ENCODE measurements around the gene CFAP46.
"Not testable (repeated sequence)": the region's sequence is repeated elsewhere in the genome, so short reads cannot be mapped to it uniquely, and the experiment has no call there.

CFAP46 gene

DNA sequence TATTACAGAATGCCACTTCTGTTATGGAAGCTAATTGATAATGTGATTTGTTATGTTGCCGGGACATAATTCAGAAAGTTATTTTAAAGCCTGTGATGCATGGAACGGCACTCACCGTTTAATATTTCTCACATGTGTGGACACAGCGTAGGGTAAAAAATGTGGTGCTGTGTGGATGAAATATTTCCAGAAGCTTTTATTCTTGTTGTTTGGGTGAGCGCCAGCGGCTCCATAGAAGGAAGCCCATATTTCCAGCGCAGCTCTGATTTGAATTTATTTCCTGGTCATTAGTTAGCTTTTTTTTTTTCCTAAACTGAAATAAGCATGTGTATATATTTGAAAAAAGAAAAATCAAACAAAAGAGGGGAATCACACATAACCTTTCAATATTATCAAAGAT, 136.3 kb downstream of the CFAP46 start:
- DNase-seq (ENCODE audit: low read depth): no peak

DNA sequence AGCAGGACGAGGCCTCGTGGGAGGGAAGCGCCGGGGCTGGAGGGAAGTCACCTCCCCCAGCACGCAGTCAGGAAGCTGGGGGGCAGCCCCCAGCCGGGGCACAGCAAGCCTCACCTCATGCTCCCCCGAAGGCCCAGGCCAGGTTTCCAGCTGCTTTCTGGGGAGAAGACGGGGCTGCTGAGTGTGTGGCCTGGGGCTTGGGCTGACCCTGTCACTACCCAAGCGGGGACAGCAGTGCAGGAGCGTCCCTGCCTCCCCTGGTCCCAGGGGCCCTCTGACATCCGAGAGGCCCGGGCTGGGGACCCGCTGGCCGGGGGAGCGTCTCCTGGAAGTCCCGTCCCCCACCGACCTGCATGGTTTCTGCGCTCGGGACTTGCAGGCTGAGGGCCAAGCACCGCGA, 136.8 kb downstream of the CFAP46 start:
- no peak overlapping the region for H3K4me3 ChIP-seq (ENCODE audit: low read depth, low read length)
- no peak for DNase-seq (ENCODE audit: low read depth)

More for the DNA sequence above, 136.3 kb downstream of the CFAP46 start:
- no peak overlapping the region for H3K4me3 ChIP-seq (ENCODE audit: low read depth, low read length)

DNA sequence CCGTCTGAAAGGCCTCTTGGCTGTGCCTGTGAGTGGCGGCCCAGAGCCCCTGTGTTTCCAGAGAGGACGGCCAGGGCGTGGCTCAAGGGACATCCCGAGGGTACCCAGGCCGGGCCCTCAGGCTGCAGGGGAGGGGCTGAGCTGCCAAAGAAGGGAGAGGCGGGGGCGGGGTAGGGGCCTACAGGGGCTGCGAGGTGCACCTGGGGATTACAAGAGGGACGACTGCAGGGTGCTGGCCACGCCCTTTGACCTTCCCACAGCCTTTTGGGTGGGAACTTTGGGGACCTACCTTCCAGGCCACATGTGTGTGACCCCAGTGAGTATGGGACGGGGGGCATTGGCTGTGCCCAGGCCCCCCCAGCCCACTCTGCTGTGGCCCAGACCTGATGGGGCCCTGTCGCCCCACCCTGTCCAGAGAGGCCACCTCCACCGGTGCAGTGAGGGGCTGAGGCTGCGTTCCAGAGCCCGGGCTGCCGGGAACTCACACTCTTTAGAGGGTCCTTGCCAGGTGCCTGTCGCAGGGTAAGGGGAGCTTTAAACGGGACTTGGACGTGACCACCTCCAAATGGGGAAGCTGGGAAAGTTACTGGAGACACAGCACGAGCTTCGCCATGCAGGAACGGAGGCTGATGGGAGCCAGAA, 137.5 kb downstream of the CFAP46 start:
- no peak for DNase-seq (ENCODE audit: low read depth)
- H3K4me3 ChIP-seq (ENCODE audit: low read depth, low read length): no peak overlapping the region

DNA sequence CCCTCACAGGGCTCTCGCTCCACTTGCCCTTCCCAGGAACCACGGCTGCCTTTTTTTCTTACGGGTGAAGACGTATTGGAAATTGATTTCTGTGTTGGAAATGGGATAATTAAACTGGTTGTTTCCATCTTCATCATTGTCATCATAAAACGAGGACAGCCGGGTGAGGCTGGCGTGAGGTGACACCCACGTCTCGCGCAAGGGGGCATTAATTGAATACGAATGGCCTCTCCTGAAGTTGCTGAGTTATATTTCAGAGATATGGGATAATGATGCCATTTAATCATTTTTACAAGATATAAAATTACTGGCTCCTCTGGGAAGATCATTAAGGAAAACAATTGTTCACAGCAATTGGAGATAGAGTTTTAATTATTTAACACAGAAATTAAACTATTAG, 138.1 kb downstream of the CFAP46 start:
- no peak for DNase-seq (ENCODE audit: low read depth)
- no peak overlapping the region for H3K4me3 ChIP-seq (ENCODE audit: low read depth, low read length)

DNA sequence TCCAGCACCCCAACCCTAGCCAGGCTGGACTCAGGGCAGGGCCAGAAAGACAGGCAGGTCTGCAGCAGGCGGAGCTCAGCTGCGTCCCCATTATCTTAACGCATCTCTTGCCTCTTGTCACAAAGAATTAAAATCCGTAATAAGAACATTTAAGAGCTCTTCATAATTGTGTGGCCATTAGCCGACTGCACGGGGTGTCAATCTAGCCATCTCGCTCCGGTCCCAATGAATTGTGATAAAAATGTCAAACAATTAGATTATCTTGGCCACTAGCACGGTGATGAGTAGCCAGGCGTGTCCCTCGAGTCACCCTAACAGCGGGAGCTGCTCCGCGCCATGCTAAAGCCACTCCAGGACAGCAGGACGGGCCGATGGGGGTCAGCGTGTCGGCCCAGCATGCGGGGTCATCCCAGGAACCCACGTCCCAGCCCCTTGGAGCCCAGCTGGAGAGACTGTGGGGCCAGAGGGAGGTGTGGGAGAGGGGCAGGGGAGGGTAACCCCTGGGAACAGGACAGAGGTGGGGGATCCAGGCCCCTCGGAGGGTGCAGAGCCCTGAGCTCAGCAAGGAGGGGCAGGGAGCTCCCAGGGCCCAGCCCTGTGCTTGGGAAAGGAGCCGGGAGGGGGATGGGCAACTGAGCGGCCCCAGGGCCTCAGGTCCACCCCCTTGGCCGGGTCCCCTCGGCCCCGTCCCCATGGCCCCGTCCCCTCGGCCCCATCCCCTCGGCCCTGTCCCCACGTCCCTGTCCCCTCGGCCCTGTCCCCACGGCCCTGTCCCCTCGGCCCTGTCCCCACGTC, 138.8 kb downstream of the CFAP46 start:
- H3K4me3 ChIP-seq (ENCODE audit: low read depth, low read length): no peak overlapping the region
- no peak for DNase-seq (ENCODE audit: low read depth)

DNA sequence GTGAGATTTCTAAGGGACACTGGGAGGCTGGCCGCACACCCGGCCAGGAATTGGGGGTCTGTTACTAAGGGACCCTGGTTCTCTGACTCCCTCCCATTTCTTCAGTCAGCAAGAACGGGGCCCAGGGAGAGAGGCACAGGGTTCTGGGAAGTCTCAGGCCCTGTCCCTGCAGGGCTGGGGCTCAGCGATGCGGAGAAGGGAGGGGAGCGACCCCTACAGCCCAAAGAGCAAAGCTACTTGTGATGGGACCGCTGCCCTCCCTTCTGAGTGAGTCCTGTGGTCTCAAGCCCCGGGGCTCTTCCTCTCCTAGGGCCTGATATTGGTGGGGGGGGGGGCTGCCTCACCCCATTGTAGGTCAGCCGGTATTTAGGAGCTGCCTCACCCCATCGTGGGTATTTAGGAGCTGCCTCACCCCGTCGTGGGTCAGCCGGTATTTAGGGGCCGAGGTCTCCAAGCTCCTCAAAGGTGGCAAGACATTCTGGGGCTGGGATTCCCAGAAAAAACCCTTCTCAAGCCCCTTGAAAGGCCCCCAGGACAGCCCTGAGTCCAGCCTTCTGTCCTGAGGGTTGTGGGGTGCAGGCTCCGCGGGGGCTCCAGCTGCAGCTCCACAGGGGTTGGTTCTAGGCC, 139.6 kb downstream of the CFAP46 start:
- no peak overlapping the region for H3K4me3 ChIP-seq (ENCODE audit: low read depth, low read length)
- DNase-seq (ENCODE audit: low read depth): no peak

DNA sequence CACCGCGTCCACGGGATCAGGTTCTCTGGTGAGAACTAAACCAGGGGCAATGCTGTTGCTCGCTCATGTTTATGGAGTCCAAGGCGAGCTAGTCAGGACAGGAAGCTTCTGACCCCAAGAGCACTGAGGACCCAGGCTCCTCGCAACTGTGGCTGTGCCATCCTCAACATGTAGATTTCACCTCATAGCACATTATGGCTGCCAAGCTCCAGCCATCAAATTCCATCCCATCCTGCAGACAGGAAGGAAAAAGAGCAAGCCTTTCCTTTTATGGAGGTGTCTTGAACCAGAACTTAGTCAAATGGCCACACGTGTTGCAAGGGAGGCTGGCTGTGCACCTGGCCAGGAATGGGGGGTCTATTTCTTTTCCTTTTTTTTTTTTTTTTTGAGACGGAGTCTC, 140.3 kb downstream of the CFAP46 start:
- H3K4me3 ChIP-seq (ENCODE audit: low read depth, low read length): no peak overlapping the region
- DNase-seq (ENCODE audit: low read depth): no peak

DNA sequence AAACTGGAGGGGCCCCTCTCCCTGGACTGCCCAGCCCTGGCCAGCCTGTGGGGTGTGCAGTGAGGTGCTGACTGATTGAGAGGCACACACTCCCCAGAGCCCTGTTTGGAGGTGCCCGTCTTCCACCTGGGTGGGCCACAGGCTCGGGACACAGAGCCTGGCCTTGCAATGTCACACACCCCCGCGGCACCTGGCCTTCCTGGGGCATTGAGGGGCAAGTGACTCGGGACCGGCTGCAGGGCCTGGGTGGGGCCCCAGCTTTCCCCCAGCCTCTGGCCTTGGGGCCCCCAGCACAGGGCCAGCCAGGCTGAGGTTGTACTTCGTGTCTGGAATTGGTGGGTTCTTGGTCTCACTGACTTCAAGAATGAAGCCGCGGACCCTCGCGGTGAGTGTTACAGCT, 142.5 kb downstream of the CFAP46 start:
- no peak for DNase-seq (ENCODE audit: low read depth)
- no peak overlapping the region for H3K4me3 ChIP-seq (ENCODE audit: low read depth, low read length)

DNA sequence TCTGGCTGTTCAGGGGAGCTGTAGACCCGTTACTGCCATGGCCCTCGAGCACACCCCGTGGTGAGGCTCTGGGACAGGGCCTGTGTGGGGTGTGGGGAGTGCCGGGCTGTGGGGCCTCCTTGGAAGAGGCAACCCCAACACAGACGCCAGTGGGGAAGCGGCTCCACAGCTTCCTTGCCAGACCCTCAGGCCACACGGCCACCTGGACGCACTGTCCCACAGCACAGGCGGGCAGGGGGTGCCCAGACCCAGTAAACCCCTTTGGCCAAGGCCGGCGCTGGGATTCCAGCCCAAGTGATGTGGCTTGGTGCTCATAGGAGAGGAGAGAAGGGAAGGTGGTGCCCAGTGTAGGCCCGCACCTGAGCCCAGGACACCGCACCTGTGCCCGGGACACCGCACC, 143.5 kb downstream of the CFAP46 start:
- no peak for DNase-seq (ENCODE audit: low read depth)
- no peak overlapping the region for H3K4me3 ChIP-seq (ENCODE audit: low read depth, low read length)

DNA sequence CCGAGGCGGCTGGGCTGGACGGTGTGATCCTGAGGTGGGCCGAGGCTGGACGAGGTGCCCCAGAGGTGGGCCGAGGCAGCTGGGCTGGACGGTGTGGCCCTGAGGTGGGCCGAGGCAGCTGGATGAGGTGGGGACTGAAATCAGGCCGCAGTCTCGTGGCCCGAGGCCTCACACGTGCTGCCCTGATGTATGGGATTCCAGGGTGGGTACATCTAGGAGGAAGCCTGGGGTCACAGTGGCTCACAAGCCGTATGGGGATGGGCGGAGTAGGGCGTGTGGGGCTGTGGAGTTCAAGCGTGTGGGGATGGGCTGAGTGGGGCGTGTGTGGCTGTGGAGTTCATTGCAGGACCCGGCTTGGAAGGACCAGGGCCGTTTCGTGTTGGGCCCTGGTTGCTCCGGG, 144.0 kb downstream of the CFAP46 start:
- no peak for DNase-seq (ENCODE audit: low read depth)
- H3K4me3 ChIP-seq (ENCODE audit: low read depth, low read length): no peak overlapping the region

DNA sequence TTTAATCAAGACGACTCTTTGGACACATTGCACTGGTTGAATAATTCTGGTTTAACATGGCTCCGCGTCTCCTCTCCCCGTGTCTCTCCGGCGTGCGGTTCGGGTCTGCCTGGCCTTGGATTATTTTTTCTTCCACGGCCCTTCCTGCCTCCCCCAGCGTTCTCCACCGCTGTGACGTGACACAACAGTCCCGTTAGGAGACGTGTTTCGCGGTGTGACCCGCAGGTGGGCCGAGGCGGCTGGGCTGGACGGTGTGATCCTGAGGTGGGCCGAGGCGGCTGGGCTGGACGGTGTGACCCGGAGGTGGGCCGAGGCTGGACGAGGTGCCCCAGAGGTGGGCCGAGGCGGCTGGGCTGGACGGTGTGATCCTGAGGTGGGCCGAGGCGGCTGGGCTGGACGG, 144.4 kb downstream of the CFAP46 start:
- H3K4me3 ChIP-seq (ENCODE audit: low read depth, low read length); DNase-seq (ENCODE audit: low read depth): not testable (repeated sequence)

DNA sequence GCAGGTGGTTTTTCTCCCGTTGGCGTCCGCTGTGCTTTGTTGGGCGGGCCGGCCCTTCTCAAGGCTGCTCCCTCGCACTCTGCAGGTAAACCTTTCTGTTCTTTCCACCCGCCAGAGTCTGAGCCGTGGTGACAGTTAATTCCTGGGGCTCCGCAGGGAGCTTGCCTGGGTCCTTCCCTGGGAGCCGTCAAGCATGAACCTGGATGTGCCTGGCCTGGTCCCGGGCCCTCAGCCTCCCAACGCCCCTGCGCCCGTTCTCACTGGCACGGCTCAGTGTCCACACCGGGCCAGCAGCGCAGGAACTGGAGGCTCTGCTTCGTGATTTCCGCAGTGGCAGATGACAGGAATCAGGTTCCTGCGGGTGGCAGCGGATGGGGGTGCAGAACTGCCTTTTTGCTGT, 145.5 kb downstream of the CFAP46 start:
- no peak for DNase-seq (ENCODE audit: low read depth)
- no peak overlapping the region for H3K4me3 ChIP-seq (ENCODE audit: low read depth, low read length)

DNA sequence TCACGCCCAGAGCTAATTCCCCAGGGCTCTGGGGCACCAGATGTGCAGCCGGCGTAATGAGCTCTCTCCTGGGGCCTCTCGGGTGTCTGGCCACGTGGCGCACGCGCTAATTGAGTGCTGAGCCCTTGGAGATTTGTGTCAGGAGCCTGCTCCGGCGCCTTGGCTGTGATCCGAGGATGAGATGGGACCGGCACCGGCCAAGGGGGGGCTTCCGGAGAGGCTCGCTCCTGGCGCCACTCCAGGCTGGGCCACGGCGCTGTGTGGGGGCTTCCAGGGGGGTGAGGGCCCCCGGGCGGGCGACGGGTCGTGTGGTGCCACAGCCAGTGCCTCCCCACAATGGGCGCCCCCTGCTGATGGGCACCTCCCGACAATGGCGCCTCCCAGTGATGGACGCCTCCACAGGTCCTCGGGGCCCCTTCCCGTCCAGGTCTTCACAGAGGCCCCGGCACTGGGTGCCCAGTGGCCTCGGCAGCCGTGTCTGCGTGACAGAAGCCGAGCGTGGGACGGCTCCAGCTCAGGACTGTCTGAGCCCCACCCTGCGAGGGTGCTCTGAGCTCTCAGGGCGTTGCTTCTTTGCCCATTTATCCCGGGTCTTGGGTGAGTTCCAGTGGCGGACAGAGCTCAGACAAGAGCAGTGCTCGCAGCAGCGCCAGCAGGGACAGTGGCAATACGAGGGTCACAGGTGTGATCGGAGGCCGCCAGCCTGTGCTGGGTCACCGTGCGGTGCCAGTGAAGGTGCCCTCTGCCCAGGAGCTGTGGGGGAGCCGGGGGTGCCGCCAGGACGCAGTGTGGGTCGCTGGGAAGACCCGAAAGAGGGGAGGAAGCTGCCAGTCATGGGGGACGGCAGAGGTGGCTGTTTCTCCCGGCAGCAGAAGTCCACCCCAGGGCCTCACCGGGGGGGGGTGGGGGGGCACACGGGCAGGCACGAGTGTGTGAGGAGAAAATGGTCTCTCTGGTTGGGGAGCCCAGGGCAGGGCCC, 148.2 kb downstream of the CFAP46 start:
- H3K4me3 ChIP-seq (ENCODE audit: low read depth, low read length): no peak overlapping the region
- DNase-seq (ENCODE audit: low read depth): no peak

DNA sequence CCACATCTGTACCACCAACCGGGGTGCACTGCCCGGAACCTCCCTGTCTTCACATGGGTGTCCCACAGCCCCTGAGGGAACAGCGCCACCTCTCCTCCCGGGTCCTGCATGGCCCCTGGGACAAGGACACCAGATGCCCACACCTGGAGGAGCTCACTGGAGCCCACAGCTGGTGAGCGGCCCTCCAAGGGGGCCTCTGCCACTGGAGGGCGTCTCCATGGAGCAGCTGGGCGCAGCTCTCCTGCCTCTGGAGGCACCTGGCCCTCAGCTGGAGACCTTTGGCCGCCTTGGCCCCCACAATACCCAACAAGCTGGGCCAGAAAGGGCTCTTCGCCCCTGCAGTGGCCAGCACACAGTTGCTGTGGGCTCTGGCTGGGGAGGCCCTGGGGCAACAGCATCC, 149.2 kb downstream of the CFAP46 start:
- no peak overlapping the region for H3K4me3 ChIP-seq (ENCODE audit: low read depth, low read length)
- no peak for DNase-seq (ENCODE audit: low read depth)

DNA sequence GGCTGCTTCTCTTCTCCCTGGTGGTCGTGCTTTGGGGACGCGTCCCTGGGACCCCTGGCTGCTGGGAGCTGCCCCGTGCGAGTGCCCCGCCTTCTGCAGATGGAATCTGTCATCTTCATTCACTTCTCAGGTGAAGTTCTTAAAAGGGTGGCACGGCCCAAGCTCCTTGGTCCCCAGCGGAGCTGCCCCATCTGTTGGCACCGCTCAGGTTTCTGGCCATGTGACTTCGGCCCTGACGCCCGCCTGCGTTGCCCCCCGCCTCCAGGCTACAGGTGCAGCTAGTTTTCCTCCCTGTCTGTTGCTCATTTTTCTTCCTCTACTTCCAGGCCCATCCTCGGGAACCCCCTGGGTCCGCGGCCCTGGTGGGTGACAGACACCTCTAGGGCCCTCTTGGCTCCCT, 149.6 kb downstream of the CFAP46 start:
- DNase-seq (ENCODE audit: low read depth): no peak

DNA sequence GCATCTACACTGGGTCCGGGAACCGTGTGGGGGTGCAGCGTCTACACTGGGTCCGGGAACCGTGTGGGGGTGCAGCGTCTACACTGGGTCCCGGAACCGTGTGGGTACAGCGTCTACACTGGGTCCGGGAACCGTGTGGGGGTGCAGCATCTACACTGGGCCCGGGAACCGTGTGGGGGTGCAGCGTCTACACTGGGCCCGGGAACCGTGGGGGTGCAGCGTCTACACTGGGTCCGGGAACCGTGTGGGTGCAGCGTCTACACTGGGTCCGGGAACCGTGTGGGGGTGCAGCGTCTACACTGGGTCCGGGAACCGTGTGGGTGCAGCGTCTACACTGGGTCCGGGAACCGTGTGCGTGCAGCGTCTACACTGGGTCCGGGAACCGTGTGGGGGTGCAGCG, 150.3 kb downstream of the CFAP46 start:
- DNase-seq (ENCODE audit: low read depth); H3K4me3 ChIP-seq (ENCODE audit: low read depth, low read length): not testable (repeated sequence)

More for the DNA sequence above, 149.6 kb downstream of the CFAP46 start:
- H3K4me3 ChIP-seq (ENCODE audit: low read depth, low read length): no peak overlapping the region

DNA sequence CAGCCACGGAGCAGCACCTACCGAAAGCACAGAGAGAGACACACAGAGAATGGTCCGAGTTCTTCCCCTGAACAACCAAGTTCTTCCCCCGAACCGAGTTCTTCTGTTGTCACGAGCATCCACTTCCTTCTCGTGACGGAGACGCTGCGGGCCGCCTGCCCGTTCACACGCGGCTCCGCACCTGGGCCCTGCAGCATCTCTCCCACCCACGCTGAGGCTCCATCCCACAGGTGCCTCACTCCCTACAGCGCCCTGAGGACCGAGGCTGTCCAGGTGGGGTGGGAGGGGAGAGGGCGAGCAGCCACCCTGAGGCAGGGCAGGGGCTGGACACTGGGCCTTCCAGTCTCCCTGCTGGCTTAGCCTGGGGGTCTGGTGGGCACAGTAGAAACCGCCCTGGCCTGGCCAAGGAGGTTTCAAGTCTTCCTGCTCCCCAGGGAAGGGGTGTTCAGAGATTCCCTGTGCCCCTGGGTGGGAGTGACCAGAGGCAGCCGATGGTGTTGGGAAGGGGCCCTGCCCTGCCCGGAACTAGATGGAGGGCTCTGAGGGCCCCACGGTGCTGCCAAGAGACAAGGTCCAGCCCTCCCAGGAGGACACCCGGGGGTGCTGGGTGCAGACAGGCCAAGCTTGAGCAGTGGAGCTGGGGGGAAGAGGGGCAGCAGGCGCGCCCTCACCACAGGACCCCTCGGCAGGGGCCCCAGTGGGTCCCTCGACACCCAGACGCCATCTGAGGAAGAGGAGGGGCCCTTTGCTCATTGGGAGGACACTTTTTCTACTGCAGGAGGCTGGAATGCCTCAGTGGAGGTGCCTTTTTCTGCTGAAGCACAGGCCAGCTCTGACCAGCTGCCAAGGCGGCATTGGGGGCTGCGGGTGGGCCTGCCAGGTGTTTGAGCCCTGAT, 151.2 kb downstream of the CFAP46 start:
- H3K4me3 ChIP-seq (ENCODE audit: low read depth, low read length): no peak overlapping the region
- no peak for DNase-seq (ENCODE audit: low read depth)

DNA sequence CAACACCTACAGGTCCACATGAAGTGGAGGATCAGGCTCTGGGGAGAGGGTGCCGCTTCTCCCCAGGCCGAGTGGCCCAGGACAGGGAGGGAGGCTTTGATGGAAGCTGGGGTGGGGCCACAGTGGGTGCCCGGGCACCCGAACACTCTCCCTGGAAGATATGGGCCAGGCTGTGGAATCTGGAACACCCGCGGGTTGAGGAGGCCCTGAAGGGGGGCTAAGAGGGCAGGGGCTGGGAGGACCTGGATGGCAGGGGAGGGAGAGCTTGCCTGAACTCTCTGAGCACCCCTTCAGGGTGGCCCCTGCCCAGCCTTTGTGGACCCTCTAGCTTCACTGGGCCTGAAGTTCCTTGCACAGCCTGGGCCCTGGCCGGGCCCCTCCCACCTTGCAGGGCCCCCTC, 151.9 kb downstream of the CFAP46 start:
- H3K4me3 ChIP-seq (ENCODE audit: low read depth, low read length): no peak overlapping the region
- DNase-seq (ENCODE audit: low read depth): no peak

DNA sequence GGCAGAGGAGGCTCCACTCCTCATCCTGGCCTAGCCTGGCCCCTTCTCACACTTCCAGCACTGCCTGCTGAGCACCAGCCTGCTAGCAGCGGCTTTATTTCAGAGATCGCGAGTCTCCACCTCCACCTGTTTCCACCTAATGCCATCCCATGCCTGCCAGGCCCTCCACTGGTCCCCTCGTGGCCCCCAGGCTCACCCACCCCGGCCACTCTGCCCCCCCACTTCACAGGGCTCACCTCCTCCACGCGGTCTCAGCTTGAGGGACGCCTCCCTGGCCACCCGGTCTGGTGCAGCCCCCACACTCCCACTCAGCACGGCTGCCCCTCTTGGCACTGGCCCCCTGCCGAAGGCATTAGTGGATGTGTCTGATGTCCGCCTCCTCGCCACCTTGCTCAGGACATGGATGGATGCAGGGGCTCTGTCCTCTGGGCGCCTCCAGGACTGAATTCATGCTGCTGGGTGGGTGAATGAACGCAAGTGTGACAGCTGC, 152.7 kb downstream of the CFAP46 start:
- no peak overlapping the region for H3K4me3 ChIP-seq (ENCODE audit: low read depth, low read length)

More for the DNA sequence above, 152.7 kb downstream of the CFAP46 start:
- no peak for DNase-seq (ENCODE audit: low read depth)

Measured in skeletal muscle cell (primary cell).